Liver (tissue), 9 donors: ENCODE data around the gene XPO5. TPM values are rescaled to one million over a fixed set of nuclear protein-coding genes. Genes with fewer than 3 reads are reported as not detected.

ENCODE experiments used
- DNase-seq: peaks from one replicate; pipeline ENCODE4 v3.0.0-alpha.2; 2017; ENCODE audit warnings: low spot score
- H3K27ac ChIP-seq, 2 donors: one replicate each; pipeline ENCODE4 v1.7.0; 2013; ENCODE audit warnings: inconsistent platforms in 2 of 2, low read length in 2 of 2, control low read depth in 1 of 2, low read depth in 1 of 2, mild to moderate bottlenecking in 1 of 2
- H3K27me3 ChIP-seq, 4 donors: one replicate each; pipeline versions ENCODE4 v1.6.1 to v1.7.0; 2013; ENCODE audit warnings: low read length in 3 of 4, inconsistent platforms in 1 of 4, mild to moderate bottlenecking in 1 of 4, moderate library complexity in 1 of 4; ENCODE audit not compliant: control insufficient read depth in 4 of 4, insufficient read depth in 4 of 4
- H3K36me3 ChIP-seq, 4 donors: one replicate each; pipeline versions ENCODE4 v1.6.1 to v1.7.0; 2013; ENCODE audit warnings: low read length in 3 of 4, mild to moderate bottlenecking in 3 of 4, low read depth in 1 of 4, moderate library complexity in 1 of 4; ENCODE audit not compliant: control insufficient read depth in 4 of 4, insufficient read depth in 3 of 4
- H3K4me1 ChIP-seq, 4 donors: one replicate each; pipeline versions ENCODE4 v1.6.1 to v1.7.0; 2013; ENCODE audit warnings: low read length in 3 of 4, mild to moderate bottlenecking in 3 of 4, moderate library complexity in 1 of 4; ENCODE audit not compliant: control insufficient read depth in 4 of 4, insufficient read depth in 4 of 4
- H3K4me3 ChIP-seq, 3 donors: one replicate each; pipeline versions ENCODE4 v1.6.1 to v1.7.0; 2013; ENCODE audit warnings: low read length in 3 of 3, control low read depth in 1 of 3, low read depth in 1 of 3, mild to moderate bottlenecking in 1 of 3
- H3K9ac ChIP-seq, 2 donors: one replicate each; pipeline ENCODE4 v1.7.0; 2013; ENCODE audit warnings: low read length in 2 of 2, mild to moderate bottlenecking in 2 of 2, moderate library complexity in 2 of 2, control low read depth in 1 of 2, low read depth in 1 of 2
- H3K9me3 ChIP-seq, 4 donors: one replicate each; pipeline versions ENCODE4 v1.6.1 to v1.7.0; 2013; ENCODE audit warnings: low read length in 3 of 4; ENCODE audit not compliant: control insufficient read depth in 4 of 4
- ATF3 ChIP-seq: IDR thresholded peaks from 2 replicates; pipeline ENCODE4 v1.6.1; 2016; ENCODE audit warnings: antibody characterized with exemption
- CTCF ChIP-seq: fragments of 150-350 bp; IDR thresholded peaks from 2 replicates; pipeline ENCODE4 v1.5.1; 2017; ENCODE audit warnings: improper control_type of control experiment, low read depth, low read length; ENCODE audit not compliant: missing input control
- EGR1 ChIP-seq, 2 donors: IDR thresholded peaks; 2 replicates each; pipeline ENCODE4 v1.6.1; 2016 to 2018; ENCODE audit warnings: antibody characterized with exemption in 2 of 2, low read depth in 2 of 2
- FOXA1 ChIP-seq: IDR thresholded peaks from 2 replicates; pipeline ENCODE4 v1.6.1; 2016; ENCODE audit warnings: antibody characterized with exemption
- FOXA2 ChIP-seq: IDR thresholded peaks from 2 replicates; pipeline ENCODE4 v1.6.1; 2016; ENCODE audit warnings: antibody characterized with exemption
- GABPA ChIP-seq, 2 donors: IDR thresholded peaks in 1 of 2; conservative IDR thresholded peaks in 1 of 2; 2 replicates each; pipeline ENCODE4 v1.6.1; 2016; ENCODE audit warnings: antibody characterized with exemption in 2 of 2, mild to moderate bottlenecking in 1 of 2, moderate library complexity in 1 of 2
- HNF4A ChIP-seq, 2 donors: conservative IDR thresholded peaks; 2 replicates each; pipeline ENCODE4 v1.6.1; 2016; ENCODE audit warnings: antibody characterized with exemption in 2 of 2, mild to moderate bottlenecking in 2 of 2
- HNF4G ChIP-seq: IDR thresholded peaks from 2 replicates; pipeline ENCODE4 v1.6.1; 2016; ENCODE audit warnings: antibody characterized with exemption
- JUND ChIP-seq, 2 donors: IDR thresholded peaks; 2 replicates each; pipeline ENCODE4 v1.6.1; 2016; ENCODE audit warnings: antibody characterized with exemption in 2 of 2
- MAX ChIP-seq: IDR thresholded peaks from 2 replicates; pipeline ENCODE4 v1.6.1; 2016; ENCODE audit warnings: antibody characterized with exemption
- NR2F2 ChIP-seq: IDR thresholded peaks from 2 replicates; pipeline ENCODE4 v1.6.1; 2016; ENCODE audit warnings: antibody characterized with exemption
- RAD21 ChIP-seq, 2 donors: IDR thresholded peaks; 2 replicates each; pipeline ENCODE4 v1.6.1; 2016; ENCODE audit warnings: antibody characterized with exemption in 2 of 2, mild to moderate bottlenecking in 2 of 2
- REST ChIP-seq: IDR thresholded peaks from 2 replicates; pipeline ENCODE4 v1.6.1; 2016; ENCODE audit warnings: antibody characterized with exemption, mild to moderate bottlenecking
- RXRA ChIP-seq, 2 donors: IDR thresholded peaks; 2 replicates each; pipeline ENCODE4 v1.6.1; 2017 to 2018; ENCODE audit warnings: antibody characterized with exemption in 2 of 2, mild to moderate bottlenecking in 1 of 2
- SP1 ChIP-seq: IDR thresholded peaks from 2 replicates; pipeline ENCODE4 v1.6.1; 2018; ENCODE audit warnings: antibody characterized with exemption, mild to moderate bottlenecking
- TAF1 ChIP-seq: conservative IDR thresholded peaks from 2 replicates; pipeline ENCODE4 v1.6.1; 2016; ENCODE audit warnings: antibody characterized with exemption, mild to moderate bottlenecking
- YY1 ChIP-seq: IDR thresholded peaks from 2 replicates; pipeline ENCODE4 v1.6.1; 2016; ENCODE audit warnings: antibody characterized with exemption, mild to moderate bottlenecking
- ZBTB33 ChIP-seq: IDR thresholded peaks from 2 replicates; pipeline ENCODE4 v1.6.1; 2016; ENCODE audit warnings: antibody characterized with exemption
- WGBS: extraction: QIAGEN DNeasy Blood & Tissue Kit; methylation state at CpG from one replicate; pipeline ENCODE4 v1.1.7; 2013; 5-methylcytosine and 5-hydroxymethylcytosine counted together
- polyA plus RNA-seq, 2 donors: library from polyadenylated mRNA; stranded (reverse) in 1 of 2; unstranded in 1 of 2; fragments of 200-250 nt in 1 of 2; fragments of >200 nt in 1 of 2; fragmentation: Nextera tagmentation in 1 of 2; extraction: Ambion mirVana in 1 of 2; gene quantifications; one replicate each; pipeline versions ENCODE4 v1.2.1 to v1.2.3, GENCODE V29; 2013 to 2015
- total RNA-seq, 2 donors: library from RNA; depleted of rRNA; stranded (reverse); fragments of >200 nt; gene quantifications; one replicate each; pipeline ENCODE4 v1.2.3, GENCODE V29; 2014
- donor health status: healthy.
- donor health status: healthy.
- donor health status: healthy.
- donor health status: healthy.
- donor health status: healthy.

The XPO5 gene
- total and polyA plus RNA-seq, 4 donors: 6.1 to 15.8 (median 9.8) TPM

- Histone ChIP-seq H3K36me3 (no peaks in the 10 kb centered on the region), H3K9me3 (no peaks in the 10 kb centered on the region), H3K9ac (no peak overlapping the region), H3K4me3 (peak overlapping the region in 1 of 3 donors; percentile 92), H3K4me1 (peaks cover 5 to 22% (median 15%) of the 10 kb centered on the region in 4 donors), H3K27ac (no peak overlapping the region), H3K27me3 (no peaks in the 10 kb centered on the region)
- no peak for DNase-seq
- TF ChIP-seq EGR1 (IDR thresholded peaks at IDR 0.05; ENCODE audit: low read depth in 2 of 2) (no peak), CTCF (no peak), REST (no peak), FOXA1 (no peak), YY1 (no peak), RAD21 (IDR thresholded peaks at IDR 0.05) (no peak), ATF3 (no peak), NR2F2 (no peak), JUND (IDR thresholded peaks at IDR 0.05) (no peak), MAX (no peak), HNF4G (no peak), RXRA (IDR thresholded peaks at IDR 0.05) (no peak), TAF1 (no peak), FOXA2 (no peak), HNF4A (conservative IDR thresholded peaks at IDR 0.05) (no peak), ZBTB33 (no peak), SP1 (no peak), GABPA (IDR thresholded peaks at IDR 0.05 in 1 of 2, conservative IDR thresholded peaks at IDR 0.05 in 1 of 2) (no peak)
- 46% methylated on average over 2 of the region's 2 CpGs for WGBS
Observed at GRCh38 chr6:43476746-43477145, 99.1 kb downstream of the XPO5 start.
